GM23248 (cell line): ENCODE results near the gene RASSF1. TPM values are rescaled to one million over a fixed set of nuclear protein-coding genes. Genes with fewer than 3 reads are reported as not detected.
"Not testable (repeated sequence)": the region's sequence is repeated elsewhere in the genome, so short reads cannot be mapped to it uniquely, and the experiment has no call there.

Experiments
- DNase-seq: peaks from one replicate; pipeline ENCODE4 v3.0.0-alpha.2; 2015
- H2AFZ ChIP-seq: fragments of 200-600 bp; sonication (generic); 2 replicates; pipeline ENCODE4 v1.6.1; 2016; ENCODE audit warnings: antibody characterized with exemption
- H3F3A ChIP-seq: fragments of 200-600 bp; sonication (generic); 2 replicates; pipeline ENCODE4 v1.6.1; 2016; ENCODE audit warnings: mild to moderate bottlenecking, antibody characterized with exemption, mixed run types; ENCODE audit not compliant: insufficient read depth
- H3K27ac ChIP-seq: fragments of 200-600 bp; sonication (generic); 2 replicates; pipeline ENCODE4 v1.5.1; 2016; ENCODE audit warnings: mild to moderate bottlenecking
- H3K27me3 ChIP-seq: fragments of 200-600 bp; sonication (generic); replicated peaks from 2 replicates; pipeline ENCODE4 v1.6.1; 2016; ENCODE audit warnings: mild to moderate bottlenecking; ENCODE audit not compliant: insufficient read depth
- H3K36me3 ChIP-seq: fragments of 200-600 bp; sonication (generic); 2 replicates; pipeline ENCODE4 v1.6.1; 2016; ENCODE audit warnings: low read depth, mild to moderate bottlenecking
- H3K4me1 ChIP-seq: fragments of 200-600 bp; sonication (generic); 2 replicates; pipeline ENCODE4 v1.6.1; 2016; ENCODE audit warnings: mild to moderate bottlenecking; ENCODE audit not compliant: insufficient read depth
- H3K4me2 ChIP-seq: fragments of 200-600 bp; sonication (generic); one replicate; pipeline ENCODE4 v1.6.1; 2016; ENCODE audit warnings: mild to moderate bottlenecking; ENCODE audit not compliant: unreplicated experiment
- H3K4me3 ChIP-seq: fragments of 200-600 bp; sonication (generic); 2 replicates; pipeline ENCODE4 v1.5.1; 2016; ENCODE audit warnings: mild to moderate bottlenecking
- H3K79me2 ChIP-seq: fragments of 200-600 bp; sonication (generic); 2 replicates; pipeline ENCODE4 v1.6.1; 2016; ENCODE audit warnings: mild to moderate bottlenecking; ENCODE audit not compliant: insufficient read depth
- H3K9ac ChIP-seq: fragments of 200-600 bp; sonication (generic); 2 replicates; pipeline ENCODE4 v1.6.1; 2016; ENCODE audit warnings: mild to moderate bottlenecking
- H3K9me2 ChIP-seq: fragments of 200-600 bp; sonication (generic); 2 replicates; pipeline ENCODE4 v1.6.1; 2016; ENCODE audit warnings: mixed run types, mild to moderate bottlenecking, moderate library complexity; ENCODE audit not compliant: insufficient read depth
- H3K9me3 ChIP-seq: fragments of 200-600 bp; sonication (generic); one replicate; pipeline ENCODE4 v1.6.1; 2017; ENCODE audit warnings: low read depth
- H4K20me1 ChIP-seq: fragments of 200-600 bp; sonication (generic); 2 replicates; pipeline ENCODE4 v1.6.0; 2016; ENCODE audit not compliant: insufficient read depth
- EZH2 ChIP-seq: fragments of 200-600 bp; sonication (generic); IDR thresholded peaks from 2 replicates; pipeline ENCODE4 v1.6.1; 2018; ENCODE audit warnings: antibody characterized with exemption, mild to moderate bottlenecking; ENCODE audit not compliant: insufficient read depth, poor library complexity, severe bottlenecking
- EZH2phosphoT487 ChIP-seq: fragments of 200-600 bp; sonication (generic); IDR thresholded peaks from 2 replicates; pipeline ENCODE4 v1.6.1; 2018; ENCODE audit warnings: antibody characterized with exemption, moderate library complexity, mild to moderate bottlenecking, low read depth; ENCODE audit not compliant: insufficient read depth
- WGBS, 2 experiments: methylation state at CpG; one replicate each; pipeline ENCODE4 v1.1.6; 2015 to 2017; ENCODE audit warnings: low lambda C conversion rate in 2 of 2, low coverage in 1 of 2; ENCODE audit errors: missing lambda C conversion rate in 2 of 2; 5-methylcytosine and 5-hydroxymethylcytosine counted together
- in situ Hi-C: fragments of 300-500 bp; cut with MboI; formaldehyde crosslinking; loops from 2 replicates; pipeline ENCODE4 v1.15.0; 2020
- polyA plus RNA-seq: library from polyadenylated mRNA; unstranded; fragments of >200 nt; fragmentation: Nextera tagmentation; extraction: Ambion mirVana; gene quantifications from 2 replicates; pipeline ENCODE4 v1.2.1, GENCODE V29; 2016
- total RNA-seq: library from RNA; depleted of rRNA; stranded (reverse); fragments of >200 nt; shearing (Covaris generic); gene quantifications from 2 replicates; pipeline ENCODE4 v1.2.3, GENCODE V29; 2014

The RASSF1 gene
- total and polyA plus RNA-seq, 2 experiments from 2014 or later, result 56.4 to 57.5 TPM

GRCh38 chr3:50289130-50289529, 51.5 kb downstream of the RASSF1 start:
- TF ChIP-seq EZH2, result no peak
- no peak for TF ChIP-seq EZH2phosphoT487
- H3K9me2 ChIP-seq, result no peaks in the 10 kb centered on the region
- H3K4me2 ChIP-seq, result no peak overlapping the region
- DNase-seq, result no peak
- H3K79me2 ChIP-seq, result peaks cover 28% of the 10 kb centered on the region
- peaks cover 5% of the 10 kb centered on the region; the same call in 1 of the 2 replicates for H3K4me1 ChIP-seq
- no peaks in the 10 kb centered on the region for H3K27me3 ChIP-seq
- H3K4me3 ChIP-seq, result no peak overlapping the region
- H3K9ac ChIP-seq, result no peak overlapping the region
- no peak overlapping the region for H3K27ac ChIP-seq
- H3F3A ChIP-seq, result no peaks in the 10 kb centered on the region
- in situ Hi-C loops, result no loop called here
- H3K36me3 ChIP-seq, result no peaks in the 10 kb centered on the region; the same call in 1 of the 2 replicates
- no peaks in the 10 kb centered on the region for H4K20me1 ChIP-seq
- H3K9me3 ChIP-seq, result no peaks in the 10 kb centered on the region
- WGBS, 2 experiments, result 89 to 93% methylated on average over 6 of the region's 6 CpGs
- H2AFZ ChIP-seq, result no peak overlapping the region

GRCh38 chr3:50288387-50289007, 52.1 kb downstream of the RASSF1 start:
- no peak overlapping the region for H3K4me3 ChIP-seq
- H2AFZ ChIP-seq, result no peak overlapping the region
- peaks cover 5% of the 10 kb centered on the region; the same call in 1 of the 2 replicates for H3K4me1 ChIP-seq
- no peaks in the 10 kb centered on the region for H3F3A ChIP-seq
- no peak overlapping the region for H3K27ac ChIP-seq
- H4K20me1 ChIP-seq, result no peaks in the 10 kb centered on the region
- WGBS, 2 experiments, result 91 to 95% methylated on average over 23 of the region's 23 CpGs
- H3K9ac ChIP-seq, result no peak overlapping the region
- in situ Hi-C loops, result no loop called here
- no peaks in the 10 kb centered on the region for H3K27me3 ChIP-seq
- no peak for TF ChIP-seq EZH2
- TF ChIP-seq EZH2phosphoT487, result no peak
- no peak for DNase-seq
- no peaks in the 10 kb centered on the region for H3K9me2 ChIP-seq
- H3K36me3 ChIP-seq, result no peaks in the 10 kb centered on the region; the same call in 1 of the 2 replicates
- H3K4me2 ChIP-seq, result no peak overlapping the region
- peaks cover 28% of the 10 kb centered on the region for H3K79me2 ChIP-seq
- no peaks in the 10 kb centered on the region for H3K9me3 ChIP-seq

- in situ Hi-C loops, result no loop called here
- 100% methylated on average over 1 of the region's 1 CpG for WGBS, 2 experiments
- no peaks in the 10 kb centered on the region for H3K27me3 ChIP-seq
- H3K9me3 ChIP-seq, result no peaks in the 10 kb centered on the region
- no peak for DNase-seq
- no peaks in the 10 kb centered on the region; the same call in 1 of the 2 replicates for H3K36me3 ChIP-seq
- no peaks in the 10 kb centered on the region for H3F3A ChIP-seq
- H4K20me1 ChIP-seq, result no peaks in the 10 kb centered on the region
- no peak overlapping the region for H3K4me2 ChIP-seq
- peaks cover 28% of the 10 kb centered on the region for H3K79me2 ChIP-seq
- H3K27ac ChIP-seq, result no peak overlapping the region
- H3K4me1 ChIP-seq, result no peaks in the 10 kb centered on the region; the same call in 1 of the 2 replicates
- H3K9me2 ChIP-seq, result no peaks in the 10 kb centered on the region
- no peak overlapping the region for H3K9ac ChIP-seq
- H2AFZ ChIP-seq, result no peak overlapping the region
- H3K4me3 ChIP-seq, result no peak overlapping the region
- TF ChIP-seq EZH2phosphoT487 (no peak), EZH2 (no peak)
These were observed 53.4 kb downstream of the RASSF1 start for GRCh38 chr3:50287262-50287661.

GRCh38 chr3:50286322-50287227, 54.1 kb downstream of the RASSF1 start:
- Histone ChIP-seq H3K4me1 (no peaks in the 10 kb centered on the region; the same call in 1 of the 2 replicates), H3K79me2 (peaks cover 21% of the 10 kb centered on the region), H2AFZ (no peak overlapping the region), H4K20me1 (no peaks in the 10 kb centered on the region), H3K4me3 (no peak overlapping the region), H3K27ac (no peak overlapping the region), H3K36me3 (no peaks in the 10 kb centered on the region; the same call in 1 of the 2 replicates), H3K4me2 (no peak overlapping the region), H3F3A (no peaks in the 10 kb centered on the region), H3K9me3 (no peaks in the 10 kb centered on the region), H3K9ac (no peak overlapping the region), H3K27me3 (no peaks in the 10 kb centered on the region), H3K9me2 (no peaks in the 10 kb centered on the region)
- DNase-seq, result no peak
- no peak for TF ChIP-seq EZH2
- TF ChIP-seq EZH2phosphoT487, result no peak
- WGBS, 2 experiments, result 86 to 87% methylated on average over 28 of the region's 28 CpGs
- in situ Hi-C loops, result no loop called here

GRCh38 chr3:50284121-50284520, 56.5 kb downstream of the RASSF1 start:
- H3K27me3 ChIP-seq, in situ Hi-C loops, H3K4me2 ChIP-seq, H3K4me3 ChIP-seq, H3K9me2 ChIP-seq, H3K36me3 ChIP-seq, H3K4me1 ChIP-seq, H3K9ac ChIP-seq, H4K20me1 ChIP-seq, H3K27ac ChIP-seq, DNase-seq, H3K79me2 ChIP-seq, H3K9me3 ChIP-seq, H2AFZ ChIP-seq, H3F3A ChIP-seq: not testable (repeated sequence)
- WGBS, 2 experiments, result 77 to 80% methylated on average over 6 of the region's 6 CpGs
